ENCODE data around the gene SPSB1. TPM values are rescaled to one million over a fixed set of nuclear protein-coding genes. Genes with fewer than 3 reads are reported as not detected.

SPSB1 gene
- total RNA-seq, 1 donor from 2014 or later, result 20.8 TPM

DNA sequence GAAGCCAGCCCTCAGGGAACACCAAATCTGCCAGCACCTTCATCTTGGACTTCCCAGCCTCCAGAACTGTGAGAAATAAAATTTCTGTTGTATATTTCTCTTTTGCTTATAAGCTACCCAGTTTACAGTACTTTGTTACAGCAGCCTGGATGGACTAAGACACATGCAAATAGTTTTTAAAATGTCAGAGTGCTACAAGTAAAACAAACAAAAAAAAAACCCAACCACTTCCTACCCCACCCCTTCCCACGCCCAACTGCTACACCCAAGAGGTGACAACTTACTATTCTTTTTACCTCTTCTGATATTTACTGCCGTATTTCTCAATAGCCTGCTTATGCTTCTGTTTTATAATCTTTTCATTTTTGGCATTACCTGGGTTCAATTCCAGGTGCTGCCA lies 8.6 kb upstream of the SPSB1 start:
- DNase-seq (ENCODE audit: low read depth), result no peak
- H3K4me3 ChIP-seq (ENCODE audit: low read depth, low read length), result no peak overlapping the region
- TF ChIP-seq, protein P1, sequence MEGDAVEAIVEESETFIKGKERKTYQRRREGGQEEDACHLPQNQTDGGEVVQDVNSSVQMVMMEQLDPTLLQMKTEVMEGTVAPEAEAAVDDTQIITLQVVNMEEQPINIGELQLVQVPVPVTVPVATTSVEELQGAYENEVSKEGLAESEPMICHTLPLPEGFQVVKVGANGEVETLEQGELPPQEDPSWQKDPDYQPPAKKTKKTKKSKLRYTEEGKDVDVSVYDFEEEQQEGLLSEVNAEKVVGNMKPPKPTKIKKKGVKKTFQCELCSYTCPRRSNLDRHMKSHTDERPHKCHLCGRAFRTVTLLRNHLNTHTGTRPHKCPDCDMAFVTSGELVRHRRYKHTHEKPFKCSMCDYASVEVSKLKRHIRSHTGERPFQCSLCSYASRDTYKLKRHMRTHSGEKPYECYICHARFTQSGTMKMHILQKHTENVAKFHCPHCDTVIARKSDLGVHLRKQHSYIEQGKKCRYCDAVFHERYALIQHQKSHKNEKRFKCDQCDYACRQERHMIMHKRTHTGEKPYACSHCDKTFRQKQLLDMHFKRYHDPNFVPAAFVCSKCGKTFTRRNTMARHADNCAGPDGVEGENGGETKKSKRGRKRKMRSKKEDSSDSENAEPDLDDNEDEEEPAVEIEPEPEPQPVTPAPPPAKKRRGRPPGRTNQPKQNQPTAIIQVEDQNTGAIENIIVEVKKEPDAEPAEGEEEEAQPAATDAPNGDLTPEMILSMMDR (conservative IDR thresholded peaks at IDR 0.05; ENCODE audit: low read depth, low read length), result no peak

- no peak for DNase-seq (ENCODE audit: low read depth)
- no peak overlapping the region for H3K4me3 ChIP-seq (ENCODE audit: low read depth, low read length)
- TF ChIP-seq, protein P1 (conservative IDR thresholded peaks at IDR 0.05; ENCODE audit: low read depth, low read length), result no peak
Observed at GRCh38 chr1:9286556-9286955, 6.1 kb upstream of the SPSB1 start.

DNA sequence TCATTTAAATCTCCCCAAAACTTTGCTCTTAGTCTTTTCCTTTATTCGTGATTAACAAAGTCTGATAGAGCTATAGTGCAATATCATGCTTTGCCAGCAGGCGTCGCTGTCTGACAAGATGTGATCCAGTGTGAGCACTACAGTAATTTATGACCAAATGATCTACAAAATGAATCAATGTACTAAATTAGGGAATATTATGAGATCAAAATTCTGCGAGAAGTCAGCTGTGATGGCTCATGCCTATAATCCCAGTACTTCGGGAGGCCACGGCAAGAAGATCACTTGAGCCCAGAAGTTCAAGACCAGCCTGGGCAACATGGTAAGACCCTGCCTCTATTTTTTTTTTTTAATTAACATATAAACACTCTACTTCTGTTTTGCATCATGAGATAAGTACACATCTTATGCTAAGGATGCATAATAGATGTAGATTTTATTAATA lies 3.6 kb upstream of the SPSB1 start:
- H3K4me3 ChIP-seq (ENCODE audit: low read depth, low read length), result no peak overlapping the region
- DNase-seq (ENCODE audit: low read depth), result no peak
- TF ChIP-seq, protein P1 (conservative IDR thresholded peaks at IDR 0.05; ENCODE audit: low read depth, low read length), result peak; percentile 94

GRCh38 chr1:9289711-9290485 lies 2.8 kb upstream of the SPSB1 start:
- H3K4me3 ChIP-seq (ENCODE audit: low read depth, low read length), result no peak overlapping the region
- TF ChIP-seq, protein P1 (conservative IDR thresholded peaks at IDR 0.05; ENCODE audit: low read depth, low read length), result no peak
- DNase-seq (ENCODE audit: low read depth), result peak; percentile 90

DNA sequence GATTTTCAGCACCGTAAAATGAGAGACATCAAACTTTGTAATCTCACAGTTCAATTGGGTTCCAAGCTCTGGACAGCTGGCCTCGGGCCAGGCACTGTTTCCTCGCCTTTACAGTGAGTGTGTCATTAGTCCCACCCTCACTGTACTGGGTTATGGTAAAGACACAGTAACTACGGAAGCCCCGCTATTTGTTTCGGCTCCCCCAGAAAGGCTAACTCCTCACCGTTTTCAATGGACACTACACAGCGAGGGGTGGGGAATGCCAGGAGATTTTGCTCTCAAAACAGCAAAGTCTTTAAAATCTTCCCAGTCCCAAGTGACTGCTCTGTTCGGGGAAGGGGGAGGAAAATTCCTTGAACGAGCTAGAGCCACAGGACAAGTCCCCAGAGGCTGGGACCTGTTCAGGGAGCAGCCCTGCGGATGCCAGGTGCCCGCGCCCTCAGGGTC lies 757 bp upstream of the SPSB1 start:
- DNase-seq (ENCODE audit: low read depth), result no peak
- TF ChIP-seq, protein P1 (conservative IDR thresholded peaks at IDR 0.05; ENCODE audit: low read depth, low read length), result no peak
- H3K4me3 ChIP-seq (ENCODE audit: low read depth, low read length), result peak overlapping the region; percentile 87

DNA sequence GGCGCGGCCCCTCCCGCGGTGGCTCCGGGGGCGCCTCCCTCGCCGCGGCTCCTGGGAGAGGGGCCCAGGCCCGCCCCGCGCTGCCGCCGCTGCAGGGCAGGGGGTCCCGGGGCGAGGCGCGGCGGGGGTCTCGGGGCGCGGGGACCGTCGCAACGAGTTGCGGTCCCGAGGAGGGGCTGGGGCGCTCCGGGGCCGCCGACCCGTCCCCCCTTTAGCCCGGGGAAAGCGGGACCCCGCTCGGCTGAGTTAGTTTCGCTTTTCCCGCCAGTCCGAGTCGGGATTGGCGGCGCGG lies 493 bp downstream of the SPSB1 start:
- TF ChIP-seq, protein P1 (conservative IDR thresholded peaks at IDR 0.05; ENCODE audit: low read depth, low read length), result no peak
- peak overlapping the region; percentile 87 for H3K4me3 ChIP-seq (ENCODE audit: low read depth, low read length)
- DNase-seq (ENCODE audit: low read depth), result no peak

Data from epithelial cell of proximal tubule (primary cell).